ENCODE measurements around the gene L3MBTL2.

DNA sequence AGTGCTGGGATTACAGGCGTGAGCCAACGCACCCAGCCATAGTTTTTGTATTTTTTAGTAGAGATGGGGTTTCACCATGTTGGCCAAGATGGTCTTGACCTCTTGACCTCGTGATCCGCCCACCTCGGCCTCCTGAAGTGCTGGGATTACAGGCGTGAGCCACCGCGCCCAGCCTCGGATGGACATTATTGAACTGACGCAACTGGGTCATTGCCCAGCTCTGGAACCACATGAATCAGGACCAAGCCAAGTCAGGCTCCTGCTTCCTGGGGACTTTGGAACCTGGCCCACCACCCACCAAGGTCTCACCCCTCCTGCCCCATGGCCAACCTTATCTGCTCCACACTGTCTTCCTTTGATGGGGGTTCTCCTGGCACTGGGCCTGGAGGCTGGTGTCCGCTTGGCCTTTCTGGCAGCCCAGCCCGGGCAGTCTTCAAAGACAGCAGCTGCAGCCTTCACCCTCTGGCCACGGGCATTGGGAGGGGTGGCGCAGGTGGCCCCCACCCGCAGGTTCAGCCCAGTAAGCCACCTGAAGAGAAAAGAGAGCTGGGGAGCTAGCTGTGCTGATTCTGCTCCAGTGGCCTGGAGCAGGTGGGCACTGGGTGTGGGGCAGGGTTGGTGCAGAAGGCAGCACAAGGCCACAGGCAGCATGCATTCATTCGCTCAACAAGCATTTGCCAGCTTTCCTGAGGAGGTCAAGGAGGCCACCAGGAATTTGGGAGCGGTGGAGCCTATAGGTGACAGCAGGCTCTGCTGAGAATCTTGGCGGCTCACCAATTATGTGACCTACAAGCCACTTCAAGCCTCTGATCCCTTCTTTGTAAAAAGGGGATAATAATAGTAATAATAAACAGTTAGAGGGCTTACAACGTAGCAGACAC lies 29.9 kb downstream of the L3MBTL2 start:
- TF ChIP-seq, protein P1, sequence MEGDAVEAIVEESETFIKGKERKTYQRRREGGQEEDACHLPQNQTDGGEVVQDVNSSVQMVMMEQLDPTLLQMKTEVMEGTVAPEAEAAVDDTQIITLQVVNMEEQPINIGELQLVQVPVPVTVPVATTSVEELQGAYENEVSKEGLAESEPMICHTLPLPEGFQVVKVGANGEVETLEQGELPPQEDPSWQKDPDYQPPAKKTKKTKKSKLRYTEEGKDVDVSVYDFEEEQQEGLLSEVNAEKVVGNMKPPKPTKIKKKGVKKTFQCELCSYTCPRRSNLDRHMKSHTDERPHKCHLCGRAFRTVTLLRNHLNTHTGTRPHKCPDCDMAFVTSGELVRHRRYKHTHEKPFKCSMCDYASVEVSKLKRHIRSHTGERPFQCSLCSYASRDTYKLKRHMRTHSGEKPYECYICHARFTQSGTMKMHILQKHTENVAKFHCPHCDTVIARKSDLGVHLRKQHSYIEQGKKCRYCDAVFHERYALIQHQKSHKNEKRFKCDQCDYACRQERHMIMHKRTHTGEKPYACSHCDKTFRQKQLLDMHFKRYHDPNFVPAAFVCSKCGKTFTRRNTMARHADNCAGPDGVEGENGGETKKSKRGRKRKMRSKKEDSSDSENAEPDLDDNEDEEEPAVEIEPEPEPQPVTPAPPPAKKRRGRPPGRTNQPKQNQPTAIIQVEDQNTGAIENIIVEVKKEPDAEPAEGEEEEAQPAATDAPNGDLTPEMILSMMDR (IDR thresholded peaks at IDR 0.05; ENCODE audit: low read length) = no peak
- no peak for TF ChIP-seq EZH2 (optimal IDR thresholded peaks at IDR 0.05; ENCODE audit: low read depth, low read length)
- TF ChIP-seq EZH2phosphoT487 (IDR thresholded peaks at IDR 0.05; ENCODE audit: low read length) = no peak

Measured in MM.1S (cell line).